NCI-H1436 (cell line): Measurements from ENCODE around the gene SLC16A3.
"Not testable (repeated sequence)": the region's sequence is repeated elsewhere in the genome, so short reads cannot be mapped to it uniquely, and the experiment has no call there.

ENCODE experiments used
- DNase-seq: peaks from one replicate; lab custom pipeline; 2025; lab: John Stamatoyannopoulos, UW

Gene SLC16A3

DNA sequence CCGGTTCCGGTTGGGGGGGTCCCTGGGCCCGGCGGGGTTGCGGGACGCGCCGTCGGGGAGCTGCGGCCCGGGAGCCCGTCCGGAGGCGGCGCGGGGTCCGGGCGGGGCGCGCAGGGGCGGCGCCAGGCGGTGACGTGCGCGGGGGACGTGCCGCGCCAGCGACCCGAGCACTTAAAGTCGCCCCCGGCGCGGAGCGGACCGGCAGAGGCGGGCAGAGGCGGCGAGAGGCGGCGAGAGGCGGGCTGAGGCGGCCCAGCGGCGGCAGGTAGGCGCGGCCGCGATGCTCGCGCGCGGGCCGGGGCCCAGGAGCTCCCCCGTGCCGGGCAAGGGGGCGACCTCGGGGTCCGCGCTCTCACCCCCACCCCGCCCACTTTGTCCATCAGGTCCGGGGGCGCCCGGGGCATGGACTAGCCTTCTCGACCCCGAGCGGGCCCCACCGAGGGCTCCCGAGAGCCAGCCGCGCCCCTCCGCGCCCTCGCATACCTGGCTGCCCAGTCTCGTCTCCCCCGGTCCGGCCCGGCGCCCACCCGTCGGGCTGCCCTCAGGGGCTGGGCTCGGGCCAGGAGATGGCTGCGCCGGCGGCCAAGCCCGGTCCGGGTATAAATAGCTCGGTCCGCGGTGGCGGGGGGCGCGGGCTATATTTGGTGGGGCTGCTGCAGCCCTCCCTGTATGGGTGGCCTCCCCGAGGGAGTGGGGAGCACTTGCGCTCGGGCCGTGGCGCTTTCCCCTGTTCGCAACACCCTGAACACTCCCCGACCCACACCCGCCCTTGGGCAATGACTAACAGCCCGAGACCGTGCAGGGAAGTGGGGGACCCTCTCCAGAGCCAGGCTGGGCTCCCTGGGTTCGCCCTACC, at the start of gene SLC16A3:
SLC16A3 (plus strand) TSS at position 201 of the 856 bp plus-strand sequence. CDS start 6,967 bp downstream, outside the sequence.
- peak; percentile 59 for DNase-seq

DNA sequence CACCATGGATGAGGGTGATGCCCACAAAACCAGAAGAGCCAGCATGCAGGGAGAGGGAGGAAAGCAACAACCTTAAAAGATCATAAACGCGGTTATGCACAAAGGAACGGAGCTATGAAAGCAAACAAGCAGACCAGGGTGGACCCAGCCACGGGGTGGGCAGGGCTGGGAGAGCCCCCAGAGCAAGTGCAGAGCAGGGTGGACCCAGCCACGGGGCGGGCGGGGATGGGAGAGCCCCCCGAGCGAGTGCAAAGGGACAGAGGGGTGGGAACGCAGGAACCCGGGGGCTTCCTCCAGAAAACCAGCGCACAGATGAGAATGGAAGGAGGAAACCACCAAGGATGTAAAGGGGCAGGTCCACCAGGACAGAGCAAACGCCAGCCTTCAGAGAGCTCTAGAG, 49.4 kb upstream of the SLC16A3 start:
- no peak for DNase-seq

DNA sequence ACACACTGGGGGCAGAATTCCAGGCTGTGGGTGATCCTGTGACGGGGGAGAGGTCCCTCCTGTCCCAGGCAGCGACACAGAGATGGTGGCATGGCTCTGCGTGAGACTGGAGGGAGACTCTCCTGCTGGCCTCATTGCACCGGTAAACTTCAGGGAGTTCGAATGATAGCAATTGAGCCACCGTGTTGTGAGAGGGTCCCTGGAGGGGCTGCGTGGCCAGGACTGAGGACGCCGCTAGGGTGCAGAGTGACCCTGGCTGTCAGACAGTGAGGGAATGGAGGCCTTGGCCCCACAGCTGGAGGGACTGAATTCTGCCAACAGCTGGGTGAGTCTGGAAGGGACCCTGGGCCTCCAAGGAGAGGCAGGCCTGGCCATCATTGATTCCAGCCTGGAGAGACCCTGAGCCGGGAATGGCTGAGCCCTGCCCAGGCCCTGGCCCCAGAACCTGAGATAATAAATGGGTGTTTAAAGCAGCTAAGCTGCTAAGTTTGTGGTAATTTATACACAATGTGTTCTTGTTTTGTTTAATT, 48.8 kb upstream of the SLC16A3 start:
- no peak for DNase-seq

DNA sequence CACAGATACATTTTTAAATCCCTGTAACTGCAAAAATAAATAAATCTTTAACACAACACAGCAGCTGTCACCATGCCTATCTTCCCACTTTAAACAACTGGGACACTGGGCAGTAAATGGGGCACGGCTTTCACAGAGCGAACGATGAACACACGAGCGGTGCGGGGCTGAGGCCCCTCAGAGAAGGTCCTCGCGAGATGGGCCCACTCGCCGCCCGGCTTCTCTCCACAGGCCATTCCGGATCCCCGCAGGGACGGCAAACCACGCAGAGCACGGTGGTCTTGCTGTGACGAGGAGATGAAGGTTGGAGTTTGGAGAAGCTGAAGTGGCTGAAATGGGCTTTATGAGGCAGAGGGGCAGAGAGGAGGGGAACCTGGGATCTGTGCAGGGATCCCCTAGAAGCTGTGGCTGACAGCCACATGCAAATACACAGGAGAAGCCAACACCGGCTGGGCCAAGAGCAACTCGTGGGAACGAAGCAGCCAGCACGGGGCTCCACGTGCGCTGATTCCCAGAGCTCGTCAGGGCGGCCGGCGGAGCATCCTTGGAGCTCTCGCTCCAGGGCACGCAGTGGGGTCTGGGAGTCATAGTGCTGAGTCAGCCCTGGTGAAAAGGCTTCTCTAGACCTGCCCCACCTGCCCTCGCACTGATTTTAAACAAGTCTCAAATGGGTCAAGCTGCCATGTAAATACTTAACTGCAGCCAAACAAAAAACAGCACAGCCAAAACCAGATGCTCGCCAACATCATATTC, 47.9 kb upstream of the SLC16A3 start:
- DNase-seq: no peak

DNA sequence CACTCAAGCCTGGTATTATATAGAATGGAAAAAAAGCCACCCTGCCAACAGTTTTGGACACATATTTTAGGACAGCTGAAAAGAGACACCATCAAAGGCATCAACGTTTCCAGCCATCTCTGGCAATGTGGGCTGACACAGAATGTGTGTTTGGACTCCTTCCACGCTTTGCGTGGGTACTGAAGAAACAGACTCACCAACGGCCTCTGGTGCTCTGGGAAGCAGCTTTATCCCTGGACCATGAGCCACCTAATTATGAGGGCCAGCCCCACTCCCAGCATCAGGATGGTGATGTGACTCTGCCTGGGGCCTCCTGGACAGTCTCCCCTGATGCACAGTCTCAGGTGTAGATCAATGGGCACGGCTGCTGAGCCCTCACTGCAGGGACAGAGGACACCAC, 44.1 kb upstream of the SLC16A3 start:
- DNase-seq: no peak

DNA sequence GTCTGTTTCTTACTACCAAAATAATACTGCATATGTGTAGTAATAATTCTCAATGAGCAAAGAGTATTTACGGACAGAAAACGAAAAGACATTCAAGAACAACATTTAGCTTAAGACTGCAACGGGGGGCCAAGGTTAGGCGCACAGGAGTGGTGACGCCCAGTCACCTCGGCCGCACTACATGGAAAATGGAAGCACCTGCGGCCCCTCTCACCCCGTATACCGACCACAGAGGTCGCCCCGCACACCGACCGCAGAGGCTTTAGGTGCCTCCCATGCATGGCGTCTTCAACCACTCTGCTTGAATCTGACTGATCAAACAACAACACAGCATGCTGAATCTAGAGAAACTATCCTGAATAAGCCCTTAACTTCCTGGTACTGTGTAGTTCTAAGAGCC, 42.6 kb upstream of the SLC16A3 start:
- no peak for DNase-seq

DNA sequence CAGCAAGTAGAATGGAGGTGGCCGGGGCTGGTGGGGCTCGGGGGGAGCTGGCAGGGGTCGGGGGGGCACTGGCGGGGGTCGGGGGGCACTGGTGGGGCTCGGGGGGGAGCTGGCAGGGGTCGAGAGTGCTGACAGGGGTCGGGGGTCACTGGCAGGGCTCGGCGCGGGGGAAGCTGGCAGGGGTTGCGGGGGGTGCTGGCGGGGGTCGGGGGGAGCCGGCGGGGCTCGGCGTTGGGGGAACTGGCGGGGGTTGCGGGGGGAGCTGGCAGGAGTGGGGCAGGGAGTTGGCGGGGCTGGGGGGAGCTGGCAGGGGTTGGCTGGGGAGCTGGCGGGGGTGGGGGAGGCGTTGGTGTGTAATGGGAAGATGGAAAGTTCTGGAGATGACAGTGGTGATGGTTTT, 41.3 kb upstream of the SLC16A3 start:
- DNase-seq: no peak

DNA sequence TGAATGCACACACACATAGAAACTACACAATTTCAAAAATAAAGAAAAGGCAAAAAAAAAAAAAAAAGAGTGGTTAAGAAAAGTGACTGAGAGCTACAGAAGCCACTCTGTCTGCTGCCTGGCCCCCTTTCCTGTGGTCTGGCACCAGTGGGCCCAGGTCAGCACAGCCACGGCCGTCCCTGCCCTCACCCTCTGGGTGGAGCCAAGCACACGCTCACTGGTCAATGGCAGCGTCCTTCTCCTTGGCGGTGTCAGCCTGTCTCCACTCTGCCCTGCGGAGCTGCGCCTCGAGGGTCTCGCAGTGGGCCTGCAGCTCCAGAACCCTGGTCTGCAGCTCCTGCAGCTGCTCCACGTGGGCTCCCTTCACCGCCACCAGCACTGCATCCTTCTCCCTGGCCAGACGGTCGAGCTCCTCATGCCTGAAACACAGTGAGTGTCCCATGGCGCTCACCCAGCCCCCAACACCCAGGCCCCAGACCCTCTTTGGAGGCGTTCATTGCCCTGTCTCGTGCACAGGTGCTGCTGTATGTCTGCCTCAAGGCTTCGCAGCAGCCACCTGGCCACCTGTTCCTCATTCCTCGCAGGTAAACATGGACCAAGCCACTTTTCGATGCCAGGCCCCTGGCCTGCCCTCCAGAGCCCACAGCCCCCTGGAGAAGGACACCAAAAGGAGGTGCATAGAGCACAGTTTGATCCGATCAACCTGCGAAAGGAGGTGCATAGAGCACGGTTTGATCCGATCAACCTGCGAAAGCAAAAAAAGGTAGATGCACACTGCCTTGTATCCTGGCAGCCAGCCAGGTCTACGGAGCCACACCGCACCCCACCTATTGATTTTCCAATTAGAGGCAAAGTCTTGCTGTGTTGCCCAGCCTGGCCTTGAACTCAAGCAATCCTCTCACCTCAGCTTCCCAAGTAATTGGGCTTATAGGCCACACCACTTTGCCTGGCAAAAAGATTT, 40.6 kb upstream of the SLC16A3 start:
- no peak for DNase-seq

DNA sequence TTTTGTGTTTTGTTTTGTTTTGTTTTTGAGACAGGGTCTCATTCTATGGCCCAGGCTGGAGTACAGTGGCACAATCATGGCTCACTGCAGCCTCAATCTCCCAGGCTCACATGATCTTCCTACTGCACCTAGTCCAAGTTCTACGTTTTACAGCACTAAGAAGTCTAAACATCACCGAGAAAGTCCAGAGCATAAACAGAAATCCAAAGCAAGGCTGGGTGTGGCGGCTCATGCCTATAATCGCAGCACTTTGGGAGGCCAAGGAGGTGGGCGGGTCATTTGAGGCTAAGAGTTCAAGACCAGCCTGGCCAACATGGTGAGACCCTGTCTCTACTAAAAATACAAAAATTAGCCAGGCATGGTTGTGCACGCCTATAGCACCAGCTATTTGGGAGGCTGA, 35.8 kb upstream of the SLC16A3 start:
- DNase-seq: not testable (repeated sequence)

DNA sequence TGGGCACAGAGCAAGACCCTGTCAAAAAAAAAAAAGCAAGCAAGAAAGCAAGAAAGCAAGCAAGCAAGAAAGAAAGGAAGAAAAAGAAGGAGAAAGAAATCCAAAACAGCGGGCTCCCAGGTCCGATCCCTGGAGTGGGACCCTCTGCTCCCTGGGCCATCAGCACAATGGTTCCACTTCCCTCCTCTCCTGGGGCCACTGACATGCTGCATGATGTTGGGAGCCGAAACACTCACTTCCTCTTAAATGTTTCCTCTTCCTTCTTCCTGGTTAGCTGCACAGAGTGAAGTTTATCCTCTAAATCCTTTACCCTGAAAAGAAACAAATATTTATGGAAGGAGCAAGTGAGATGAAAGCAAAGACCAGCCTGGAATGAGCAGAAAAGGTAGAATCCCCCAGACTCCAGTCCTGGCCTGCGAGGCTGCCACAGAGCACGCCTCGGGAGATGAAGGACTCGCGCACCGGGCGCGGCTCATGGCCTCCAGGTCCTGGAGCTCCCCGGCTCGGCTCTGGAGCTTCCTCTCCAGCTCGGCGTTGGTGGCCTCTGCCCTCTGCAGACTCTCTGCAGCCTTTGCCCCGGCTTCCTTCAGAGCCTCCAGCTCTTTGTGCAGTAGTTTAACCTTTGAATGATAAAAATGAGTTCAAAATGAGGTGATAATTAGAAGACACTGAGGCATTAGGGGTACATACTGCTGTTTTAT, 35.2 kb upstream of the SLC16A3 start:
- no peak for DNase-seq

DNA sequence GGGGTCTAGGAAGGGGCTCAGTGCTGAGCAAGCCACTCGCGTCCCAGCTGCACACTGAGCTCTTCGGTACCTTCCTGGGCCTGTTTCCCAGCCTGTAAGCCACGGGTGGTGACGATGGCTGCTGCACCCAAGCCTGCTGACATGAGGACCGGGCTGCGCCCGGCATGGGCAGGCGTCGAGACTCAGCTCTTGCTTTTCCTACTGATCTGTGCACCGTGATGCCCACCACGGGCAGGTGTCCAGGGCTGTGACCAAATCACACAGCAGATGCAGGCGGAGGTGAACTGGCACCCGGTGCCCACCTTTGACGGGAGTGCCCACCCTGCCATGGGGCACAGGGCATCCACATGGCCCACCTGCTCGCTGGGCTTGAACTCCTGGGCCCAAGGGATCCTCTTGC, 34.1 kb upstream of the SLC16A3 start:
- DNase-seq: no peak

DNA sequence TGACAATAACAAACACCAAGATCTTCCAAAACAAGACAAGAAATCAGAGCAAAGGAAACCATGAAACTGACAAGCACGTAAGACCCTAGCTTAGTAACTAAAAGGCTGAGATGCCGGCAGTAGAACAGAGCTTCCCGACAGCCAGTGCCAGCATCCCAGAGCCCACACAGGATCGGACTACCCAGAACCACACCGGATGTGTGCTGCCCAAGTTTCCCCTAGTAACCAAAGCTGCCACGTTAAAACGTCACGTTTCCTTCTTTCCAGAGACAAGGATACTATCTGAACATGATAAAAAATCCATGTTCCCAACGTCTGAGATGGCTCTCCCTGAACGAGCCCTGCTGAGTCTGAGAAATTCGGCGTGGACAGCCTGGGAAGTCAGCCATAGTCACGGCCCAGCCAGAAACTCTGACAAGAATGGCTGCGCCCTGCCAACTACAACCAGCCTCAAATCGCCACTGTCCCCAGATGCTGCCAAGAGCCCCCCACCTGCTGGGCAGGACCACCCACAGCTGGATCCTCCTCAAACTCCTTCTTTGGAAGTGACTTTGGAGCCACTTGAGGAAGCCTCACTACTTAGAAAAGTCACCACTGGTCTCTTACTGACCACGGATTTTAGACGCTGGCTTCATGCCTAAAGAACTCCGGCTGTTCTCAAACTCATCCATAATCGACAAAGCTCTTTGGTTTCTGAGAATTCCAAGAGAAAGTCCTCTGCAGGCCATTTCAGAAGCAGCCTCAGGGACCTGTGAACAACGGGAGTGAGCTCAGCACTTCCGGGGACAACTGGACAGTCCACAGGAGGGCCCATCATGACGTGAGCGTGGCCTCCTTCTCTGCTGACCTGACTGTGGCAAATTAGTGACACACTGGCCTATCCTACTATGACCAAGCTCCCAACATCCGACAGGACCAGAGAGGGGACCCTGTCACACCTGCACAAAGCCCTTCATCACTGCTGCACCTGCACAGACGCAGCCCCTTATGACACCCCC, 32.9 kb upstream of the SLC16A3 start:
- no peak for DNase-seq

DNA sequence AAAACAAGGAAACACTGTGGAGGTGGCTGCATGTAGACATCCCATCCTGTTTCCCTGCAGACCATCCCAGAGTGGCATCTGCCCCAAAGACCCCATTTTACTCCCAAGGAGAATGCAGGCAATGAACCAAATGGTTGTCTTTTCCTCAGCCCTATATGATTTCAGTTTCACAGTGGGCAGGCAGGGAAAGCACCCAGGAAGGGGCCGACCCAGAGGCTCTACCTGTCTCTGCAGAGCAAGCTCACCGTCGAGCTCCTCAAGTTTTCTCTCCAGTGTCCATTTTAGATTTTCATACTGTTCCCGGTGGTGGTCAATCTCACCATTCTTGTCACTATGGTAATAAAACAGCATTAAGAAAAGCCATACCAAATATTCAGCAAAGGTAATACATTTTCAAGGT, 30.8 kb upstream of the SLC16A3 start:
- no peak for DNase-seq

DNA sequence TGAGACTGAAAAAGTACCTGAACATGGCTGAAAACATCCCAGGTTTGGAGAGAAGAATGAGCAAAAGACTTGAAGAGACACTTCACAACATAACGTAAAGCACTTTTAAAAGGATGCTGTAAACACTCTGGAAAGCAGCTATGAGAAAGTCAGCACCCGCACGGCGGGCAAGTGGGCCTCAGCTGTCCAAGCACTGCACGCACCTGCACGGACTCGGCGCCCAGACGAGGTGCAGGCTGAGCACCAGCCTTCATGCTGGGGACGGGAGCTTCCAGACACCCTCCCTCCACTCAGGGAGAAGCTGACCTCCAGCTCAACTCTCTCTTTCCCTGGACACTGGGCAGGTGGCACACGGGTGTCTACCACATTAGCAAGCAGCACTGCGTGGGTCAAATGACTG, 29.3 kb upstream of the SLC16A3 start:
- DNase-seq: no peak

DNA sequence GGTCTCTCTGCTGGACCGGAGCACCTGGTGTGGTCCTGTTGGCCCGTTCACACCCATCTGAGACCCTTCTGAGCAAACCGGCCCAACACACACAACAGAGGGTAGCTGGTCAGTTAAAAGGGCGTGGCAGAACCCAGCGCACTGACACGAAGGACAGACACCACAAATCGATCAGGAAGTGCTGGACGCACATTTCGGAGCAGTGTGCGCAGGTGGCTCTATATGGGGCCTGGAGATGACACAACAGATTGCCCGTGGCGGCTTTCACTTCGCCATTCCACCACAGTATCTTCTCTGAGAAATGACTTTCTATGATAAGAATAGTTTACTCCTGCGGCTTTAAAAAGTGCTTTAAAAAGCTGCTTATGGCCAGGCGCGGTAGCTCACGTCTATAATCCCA, 28.7 kb upstream of the SLC16A3 start:
- DNase-seq: no peak

DNA sequence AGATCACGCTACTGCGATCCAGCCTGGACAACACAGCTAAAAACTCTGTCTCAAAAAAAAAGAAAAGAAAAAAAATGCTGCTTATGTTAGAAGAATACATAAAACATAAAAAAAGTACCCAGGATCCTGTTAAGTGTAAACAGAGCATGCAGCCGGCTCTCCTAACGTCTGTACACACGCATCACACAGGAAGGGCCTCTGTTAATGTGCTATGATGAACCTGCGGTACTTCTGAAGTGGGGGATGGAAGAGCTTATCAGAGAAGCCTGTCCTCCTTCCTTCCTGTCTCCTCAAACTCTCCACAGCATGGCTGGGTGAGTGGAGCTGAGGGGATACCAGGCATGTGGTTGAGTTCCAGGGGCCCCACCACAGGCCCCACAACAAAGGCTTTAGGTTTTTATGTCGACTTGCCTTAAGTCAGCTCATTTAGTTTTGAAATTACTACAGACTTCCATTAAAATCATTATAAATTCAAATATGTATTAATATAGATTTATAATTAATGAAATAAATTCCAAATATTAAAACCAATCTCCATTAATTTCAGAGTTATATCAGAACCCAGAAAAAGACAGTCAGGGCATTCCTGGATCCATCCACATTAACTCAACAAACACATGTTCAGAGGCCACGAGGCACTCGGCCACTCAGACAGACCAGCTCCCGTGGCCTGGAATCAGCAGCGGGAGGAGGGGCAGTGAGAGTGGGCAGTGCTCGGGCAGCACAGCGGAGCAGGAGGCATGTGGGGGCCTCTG, 27.9 kb upstream of the SLC16A3 start:
- DNase-seq: no peak

DNA sequence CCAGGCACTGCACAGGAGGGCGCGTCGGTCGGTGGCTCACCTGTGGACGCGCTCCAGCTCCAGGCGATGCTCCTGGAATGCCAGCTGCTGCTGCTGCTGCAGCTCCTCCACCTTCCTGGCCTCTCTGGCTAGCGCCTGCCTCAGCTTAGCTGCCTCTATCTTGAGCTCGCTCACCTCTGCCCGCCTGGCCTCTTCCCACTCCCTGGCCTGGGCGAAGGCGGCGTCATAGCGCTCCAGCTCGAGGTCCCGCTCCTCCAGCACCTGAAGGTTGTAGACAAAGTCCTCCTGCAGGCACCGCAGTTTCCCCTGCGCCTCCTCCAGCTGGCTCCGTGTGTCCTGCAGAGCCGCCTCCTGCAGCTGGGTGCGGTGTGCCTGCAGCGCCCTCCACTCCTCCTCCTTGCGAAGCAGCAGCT, 27.3 kb upstream of the SLC16A3 start:
- no peak for DNase-seq

DNA sequence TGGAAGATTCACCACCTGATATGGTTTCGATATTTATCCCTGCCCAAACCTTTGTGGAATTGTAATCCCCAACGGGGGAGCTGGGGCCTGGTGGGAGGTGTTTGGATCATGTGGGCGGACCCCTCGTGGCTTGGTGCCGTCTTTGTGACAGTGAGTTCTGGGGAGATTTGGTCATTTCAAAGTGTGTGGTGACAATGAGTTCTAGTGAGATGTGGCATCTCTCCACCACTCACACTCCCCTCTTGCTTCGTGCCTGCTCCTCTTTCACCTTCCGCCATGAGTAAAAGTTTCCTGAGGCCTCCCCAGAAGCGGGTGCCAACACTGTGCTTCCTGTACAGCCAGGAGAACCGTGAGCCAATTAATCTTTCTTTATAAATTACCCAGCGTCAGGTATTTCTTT, 25.9 kb upstream of the SLC16A3 start:
- no peak for DNase-seq

DNA sequence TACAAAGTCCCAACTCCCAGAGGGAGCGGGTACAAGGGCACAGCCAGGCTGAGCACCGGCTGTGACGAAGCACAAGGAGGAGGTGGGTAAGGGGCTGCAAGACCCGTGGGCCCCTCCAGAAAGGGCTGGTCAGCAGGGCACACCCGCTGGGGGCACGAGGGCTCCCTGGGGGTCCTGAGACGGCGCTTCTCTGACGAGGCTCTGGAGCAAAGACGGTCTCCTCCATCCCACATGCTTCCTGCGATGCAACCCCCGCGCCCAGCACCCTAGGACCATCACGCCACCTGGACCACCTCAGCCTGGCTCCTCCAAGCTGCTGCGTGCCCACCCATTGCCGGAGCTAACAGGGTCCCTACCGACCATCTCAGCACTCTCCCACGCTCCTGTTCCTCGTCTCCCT, 24.9 kb upstream of the SLC16A3 start:
- no peak for DNase-seq
